ENCODE data around the gene MCTP1.
A peak's percentile ranks its signal among the peaks of the same experiment; 100 is the strongest.

MCTP1 gene

DNA sequence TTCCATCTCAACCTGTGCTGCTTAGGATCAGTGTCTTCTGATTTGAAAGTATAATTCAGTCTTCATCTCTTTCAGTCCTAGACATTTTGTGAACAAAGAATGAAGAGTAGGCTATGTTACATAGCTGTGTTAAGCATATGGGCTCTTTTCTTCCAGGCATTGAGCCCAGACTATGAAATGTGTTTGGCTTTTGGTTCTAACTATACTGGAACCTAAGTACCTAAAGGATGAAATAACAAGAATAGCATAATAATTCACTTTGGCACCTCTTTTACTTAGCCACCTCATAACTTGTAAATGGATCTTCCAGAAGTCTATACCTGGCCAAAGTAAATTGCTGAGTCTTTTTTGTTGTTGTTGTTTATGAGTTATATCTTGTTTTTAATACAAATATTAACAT, 595.0 kb downstream of the MCTP1 start:
- no peak for FAIRE-seq

GRCh38 chr5:94682814-94683520, 601.9 kb downstream of the MCTP1 start:
- no peak for FAIRE-seq

- FAIRE-seq, result peak; percentile 61
Observed at GRCh38 chr5:94675965-94676618, 608.8 kb downstream of the MCTP1 start.

DNA sequence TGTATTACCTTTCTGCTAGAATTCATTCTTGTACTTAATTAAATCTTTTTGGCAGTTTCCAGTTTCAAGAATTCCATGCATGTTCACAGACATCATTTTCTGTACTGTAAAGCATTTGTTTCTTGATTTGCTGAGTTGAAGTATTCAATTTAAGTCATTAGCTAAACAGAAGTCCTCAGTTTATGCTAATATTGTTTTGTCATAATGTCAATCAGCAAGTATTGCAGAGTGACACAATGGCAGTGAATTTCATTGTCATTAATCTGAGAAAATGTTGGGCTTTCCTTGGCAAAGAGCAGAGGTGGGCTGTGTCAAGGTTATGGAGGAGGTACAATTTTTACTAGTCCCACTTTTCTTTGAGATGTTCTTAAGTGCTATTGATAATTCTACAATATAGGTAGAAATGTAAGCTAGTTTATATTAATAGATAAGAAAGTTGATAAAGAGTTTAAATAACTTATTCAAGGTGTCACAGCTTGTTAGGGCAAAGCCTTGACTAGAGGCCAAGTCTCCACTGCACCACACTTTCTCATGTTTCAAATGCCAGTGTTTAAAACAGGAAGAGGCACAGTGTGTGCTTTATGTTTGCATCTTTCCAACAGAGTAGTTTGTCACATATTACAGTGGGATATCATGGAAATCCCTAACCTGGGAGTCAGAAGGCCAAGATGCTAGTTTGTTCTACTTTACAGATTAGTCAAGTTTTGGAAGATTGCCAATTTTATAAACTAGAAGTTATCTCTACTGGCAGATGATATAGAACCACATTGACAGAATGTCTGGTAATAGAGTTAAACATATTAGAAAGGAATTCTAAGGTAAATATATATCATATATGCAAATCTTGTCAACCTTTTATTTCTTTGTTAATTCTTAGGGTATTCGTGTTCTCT, 610.2 kb downstream of the MCTP1 start:
- FAIRE-seq, result no peak

DNA sequence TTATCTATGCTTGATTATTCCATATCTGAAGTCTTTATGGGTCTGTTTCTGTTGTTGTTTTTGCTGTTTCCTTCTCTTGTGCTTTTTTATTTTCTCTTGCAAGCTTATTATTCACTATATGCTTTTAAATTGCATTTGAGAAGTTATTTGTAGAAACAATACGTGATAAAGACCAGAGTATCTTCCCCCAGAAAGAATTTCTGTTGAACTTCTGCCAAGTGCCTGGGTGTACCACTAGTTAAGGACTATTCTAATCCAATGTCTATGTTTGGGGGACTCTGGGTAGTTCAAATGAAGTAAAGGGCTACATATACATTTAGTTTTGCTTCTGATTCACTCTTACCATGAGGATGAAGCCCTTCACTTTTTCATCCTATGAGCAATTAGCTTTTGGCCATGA, 612.1 kb downstream of the MCTP1 start:
- FAIRE-seq, result no peak

DNA sequence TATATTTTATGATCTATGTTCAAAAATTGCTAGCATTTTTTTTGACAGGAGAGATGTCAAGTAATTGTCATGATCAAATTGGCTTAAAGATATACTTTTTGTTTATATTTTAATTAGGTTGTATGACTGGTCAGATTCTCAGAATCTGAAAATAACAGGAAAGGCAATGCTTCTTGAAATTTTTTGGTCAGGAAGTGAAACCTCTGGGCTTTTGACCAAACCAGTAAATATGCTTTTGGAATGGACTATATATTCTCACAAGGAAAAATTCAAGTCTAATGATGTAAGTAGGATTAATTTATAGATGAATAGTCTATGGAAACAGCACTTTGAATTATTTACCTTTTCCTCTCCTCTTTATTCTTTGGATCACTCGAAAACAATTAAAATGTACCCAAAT, 614.2 kb downstream of the MCTP1 start:
- FAIRE-seq, result no peak

GRCh38 chr5:94667937-94668336, 617.0 kb downstream of the MCTP1 start:
- no peak for FAIRE-seq

DNA sequence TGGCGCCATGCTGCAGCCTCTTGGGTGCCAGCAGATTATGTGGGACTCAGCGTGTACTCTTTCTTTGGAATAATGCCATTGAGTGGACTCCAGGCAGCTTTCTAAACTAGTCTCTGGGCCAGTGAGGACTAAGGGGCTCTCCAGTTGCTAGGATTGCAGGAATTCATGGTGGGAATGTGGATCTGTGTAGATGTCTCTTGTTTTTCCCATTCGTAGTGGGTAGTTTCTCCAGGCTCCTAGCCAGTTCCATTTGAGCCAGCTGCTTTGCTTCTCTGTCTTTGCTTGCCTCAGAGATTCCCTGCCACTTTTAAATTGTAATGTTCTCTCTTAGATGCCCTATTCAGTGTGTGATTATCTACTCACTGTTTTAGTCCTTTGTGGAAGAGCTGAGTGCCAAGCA, 623.8 kb downstream of the MCTP1 start:
- no peak for FAIRE-seq

- FAIRE-seq, result no peak
Observed at GRCh38 chr5:94660506-94660905, 624.4 kb downstream of the MCTP1 start.

- FAIRE-seq, result no peak
Observed at GRCh38 chr5:94658272-94658671, 626.6 kb downstream of the MCTP1 start.

All from islet of Langerhans (tissue), 1 donor.